ENCODE measurements around the gene DLGAP1. TPM values are rescaled to one million over a fixed set of nuclear protein-coding genes. Genes with fewer than 3 reads are reported as not detected.

The DLGAP1 gene
- total RNA-seq, 4 donors from 2014 or later: 2.0 to 4.7 (median 2.1) TPM; not detected in 1

GRCh38 chr18:3910512-3910911, 544.6 kb downstream of the DLGAP1 start:
- DNase-seq (ENCODE audit: low spot score in 2 of 2): no peak
- H3K4me3 ChIP-seq: no peak overlapping the region
- no peak for TF ChIP-seq POLR2A (IDR thresholded peaks at IDR 0.05)
- TF ChIP-seq POLR2AphosphoS5 (IDR thresholded peaks at IDR 0.05): no peak
- no peak for TF ChIP-seq EP300 (IDR thresholded peaks at IDR 0.05)
- TF ChIP-seq CTCF (IDR thresholded peaks at IDR 0.05): no peak
- no peaks in the 10 kb centered on the region for H3K27me3 ChIP-seq
- no peaks in the 10 kb centered on the region for H3K36me3 ChIP-seq
- H3K27ac ChIP-seq: no peak overlapping the region
- H3K9me3 ChIP-seq: no peaks in the 10 kb centered on the region
- WGBS: 92% methylated on average over 4 of the region's 4 CpGs
- no peaks in the 10 kb centered on the region for H3K4me1 ChIP-seq

DNA sequence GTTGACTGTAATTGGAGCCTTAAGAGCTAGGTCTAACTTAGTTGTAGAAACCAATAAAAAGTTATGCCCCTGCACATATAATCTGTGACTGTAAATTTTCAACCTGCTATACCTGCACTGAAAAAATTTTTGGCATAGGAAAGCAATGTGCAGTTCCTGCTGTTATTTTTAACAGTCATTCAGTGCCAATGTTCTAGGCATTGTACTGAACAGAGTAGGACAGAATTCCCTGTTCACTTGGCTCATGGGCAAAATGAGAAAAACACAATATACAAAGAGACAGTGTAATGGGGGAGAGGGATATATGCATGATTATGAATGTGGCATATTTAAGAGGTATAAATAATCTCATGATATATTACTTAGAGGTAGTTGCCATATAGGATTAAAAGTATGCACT, 547.2 kb downstream of the DLGAP1 start:
- Histone ChIP-seq H3K4me3 (no peak overlapping the region), H3K27me3 (no peaks in the 10 kb centered on the region), H3K4me1 (no peaks in the 10 kb centered on the region), H3K9me3 (no peaks in the 10 kb centered on the region), H3K27ac (no peak overlapping the region), H3K36me3 (no peaks in the 10 kb centered on the region)
- no peak for TF ChIP-seq CTCF (IDR thresholded peaks at IDR 0.05)
- no peak for TF ChIP-seq POLR2AphosphoS5 (IDR thresholded peaks at IDR 0.05)
- TF ChIP-seq EP300 (IDR thresholded peaks at IDR 0.05): no peak
- no peak for TF ChIP-seq POLR2A (IDR thresholded peaks at IDR 0.05)
- DNase-seq (ENCODE audit: low spot score in 2 of 2): no peak

- WGBS: 60% methylated on average over 3 of the region's 3 CpGs
- Histone ChIP-seq H3K9me3 (no peaks in the 10 kb centered on the region), H3K27me3 (no peaks in the 10 kb centered on the region), H3K27ac (no peak overlapping the region), H3K36me3 (no peaks in the 10 kb centered on the region), H3K4me1 (no peaks in the 10 kb centered on the region), H3K4me3 (no peak overlapping the region)
- DNase-seq (ENCODE audit: low spot score in 2 of 2): no peak
- TF ChIP-seq CTCF (IDR thresholded peaks at IDR 0.05) (no peak), POLR2A (IDR thresholded peaks at IDR 0.05) (no peak), EP300 (IDR thresholded peaks at IDR 0.05) (no peak), POLR2AphosphoS5 (IDR thresholded peaks at IDR 0.05) (no peak)
Measured at GRCh38 chr18:3906116-3906750, 548.9 kb downstream of the DLGAP1 start.

DNA sequence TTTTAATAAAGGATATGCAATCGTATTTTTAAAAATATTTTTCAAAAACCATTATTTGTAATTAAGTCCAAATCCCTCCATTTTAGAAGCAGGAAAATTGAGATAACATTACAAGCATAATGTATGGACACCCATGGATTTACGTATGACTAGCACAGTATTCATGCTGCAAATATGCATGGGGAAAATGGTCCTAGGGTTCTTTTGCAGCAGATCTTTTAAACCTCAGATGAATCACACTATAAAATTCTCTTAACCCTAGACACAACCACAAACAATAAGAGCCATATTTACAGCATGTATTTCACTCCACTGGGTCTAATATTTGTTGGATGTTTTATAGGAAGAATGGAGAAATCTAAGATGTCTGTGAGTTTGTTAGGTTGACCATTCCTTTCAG, 551.8 kb downstream of the DLGAP1 start:
- Histone ChIP-seq H3K4me1 (no peaks in the 10 kb centered on the region), H3K36me3 (no peaks in the 10 kb centered on the region), H3K9me3 (no peaks in the 10 kb centered on the region), H3K27me3 (no peaks in the 10 kb centered on the region), H3K4me3 (no peak overlapping the region), H3K27ac (no peak overlapping the region)
- no peak for TF ChIP-seq POLR2AphosphoS5 (IDR thresholded peaks at IDR 0.05)
- TF ChIP-seq CTCF (IDR thresholded peaks at IDR 0.05): no peak
- TF ChIP-seq POLR2A (IDR thresholded peaks at IDR 0.05): no peak
- TF ChIP-seq EP300 (IDR thresholded peaks at IDR 0.05): no peak
- no peak for DNase-seq (ENCODE audit: low spot score in 2 of 2)
- WGBS: 83% methylated on average over 2 of the region's 2 CpGs

- H3K27ac ChIP-seq: no peak overlapping the region
- no peaks in the 10 kb centered on the region for H3K4me1 ChIP-seq
- no peaks in the 10 kb centered on the region for H3K9me3 ChIP-seq
- no peaks in the 10 kb centered on the region for H3K36me3 ChIP-seq
- no peaks in the 10 kb centered on the region for H3K27me3 ChIP-seq
- WGBS: 95% methylated on average over 2 of the region's 2 CpGs
- DNase-seq (ENCODE audit: low spot score in 2 of 2): no peak
- no peak for TF ChIP-seq CTCF (IDR thresholded peaks at IDR 0.05)
- TF ChIP-seq POLR2A (IDR thresholded peaks at IDR 0.05): no peak
- TF ChIP-seq EP300 (IDR thresholded peaks at IDR 0.05): no peak
- no peak for TF ChIP-seq POLR2AphosphoS5 (IDR thresholded peaks at IDR 0.05)
- H3K4me3 ChIP-seq: no peak overlapping the region
Measured at GRCh38 chr18:3902676-3903075, 552.4 kb downstream of the DLGAP1 start.
